ENCODE data around the gene FGFR2.
"Not testable (repeated sequence)": the region's sequence is repeated elsewhere in the genome, so short reads cannot be mapped to it uniquely, and the experiment has no call there.

FGFR2 gene

GRCh38 chr10:121521794-121522556 is 76.3 kb downstream of the FGFR2 start:
- Histone ChIP-seq H3K4me1 (ENCODE audit: control insufficient read depth, insufficient read depth, low read length, unreplicated experiment) (no peaks in the 10 kb centered on the region), H3K79me2 (ENCODE audit: control insufficient read depth, insufficient read depth, low read length, unreplicated experiment) (no peaks in the 10 kb centered on the region), H2AFZ (ENCODE audit: low read length, unreplicated experiment) (no peak overlapping the region), H3K27me3 (ENCODE audit: insufficient read depth, low read length) (no peaks in the 10 kb centered on the region), H3K27ac (ENCODE audit: low read depth, low read length) (no peak overlapping the region), H3K4me3 (ENCODE audit: low read depth, low read length) (no peak overlapping the region), H3K36me3 (ENCODE audit: insufficient read depth, low read length) (no peaks in the 10 kb centered on the region)

DNA sequence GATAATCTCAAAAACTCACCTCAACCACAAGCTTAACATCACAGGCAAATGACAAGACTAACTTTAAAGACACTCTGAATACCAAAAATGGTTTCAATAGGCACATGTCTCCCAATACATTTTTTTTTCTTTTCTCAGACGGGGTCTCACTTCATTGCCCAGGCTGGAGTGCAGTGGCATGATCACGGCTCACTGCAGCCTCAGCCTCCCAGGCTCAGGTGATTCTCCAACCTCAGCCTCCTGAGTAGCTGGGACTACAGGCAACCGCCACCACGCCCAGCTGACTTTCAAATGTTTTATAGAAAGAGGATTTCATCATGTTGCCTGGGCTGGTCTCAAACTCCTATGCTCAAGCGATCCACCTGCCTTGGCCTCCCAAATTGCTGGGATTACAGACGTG is 77.7 kb downstream of the FGFR2 start:
- not testable (repeated sequence) for H2AFZ ChIP-seq (ENCODE audit: low read length, unreplicated experiment); H3K27me3 ChIP-seq (ENCODE audit: insufficient read depth, low read length); H3K27ac ChIP-seq (ENCODE audit: low read depth, low read length); H3K4me1 ChIP-seq (ENCODE audit: control insufficient read depth, insufficient read depth, low read length, unreplicated experiment); H3K36me3 ChIP-seq (ENCODE audit: insufficient read depth, low read length); H3K79me2 ChIP-seq (ENCODE audit: control insufficient read depth, insufficient read depth, low read length, unreplicated experiment); H3K4me3 ChIP-seq (ENCODE audit: low read depth, low read length)

GRCh38 chr10:121519901-121520493 is 78.2 kb downstream of the FGFR2 start:
- Histone ChIP-seq H3K27me3 (ENCODE audit: insufficient read depth, low read length) (no peaks in the 10 kb centered on the region), H3K4me1 (ENCODE audit: control insufficient read depth, insufficient read depth, low read length, unreplicated experiment) (no peaks in the 10 kb centered on the region), H3K27ac (ENCODE audit: low read depth, low read length) (no peak overlapping the region), H3K79me2 (ENCODE audit: control insufficient read depth, insufficient read depth, low read length, unreplicated experiment) (no peaks in the 10 kb centered on the region), H2AFZ (ENCODE audit: low read length, unreplicated experiment) (no peak overlapping the region), H3K36me3 (ENCODE audit: insufficient read depth, low read length) (no peaks in the 10 kb centered on the region), H3K4me3 (ENCODE audit: low read depth, low read length) (no peak overlapping the region)

- H3K4me1 ChIP-seq (ENCODE audit: control insufficient read depth, insufficient read depth, low read length, unreplicated experiment), result no peaks in the 10 kb centered on the region
- H2AFZ ChIP-seq (ENCODE audit: low read length, unreplicated experiment), result no peak overlapping the region
- H3K36me3 ChIP-seq (ENCODE audit: insufficient read depth, low read length), result no peaks in the 10 kb centered on the region
- H3K79me2 ChIP-seq (ENCODE audit: control insufficient read depth, insufficient read depth, low read length, unreplicated experiment), result no peaks in the 10 kb centered on the region
- no peaks in the 10 kb centered on the region for H3K27me3 ChIP-seq (ENCODE audit: insufficient read depth, low read length)
- H3K27ac ChIP-seq (ENCODE audit: low read depth, low read length), result no peak overlapping the region
- no peak overlapping the region for H3K4me3 ChIP-seq (ENCODE audit: low read depth, low read length)
Measured at GRCh38 chr10:121519411-121519810, 78.8 kb downstream of the FGFR2 start.

- no peaks in the 10 kb centered on the region for H3K27me3 ChIP-seq (ENCODE audit: insufficient read depth, low read length)
- no peaks in the 10 kb centered on the region for H3K79me2 ChIP-seq (ENCODE audit: control insufficient read depth, insufficient read depth, low read length, unreplicated experiment)
- no peaks in the 10 kb centered on the region for H3K4me1 ChIP-seq (ENCODE audit: control insufficient read depth, insufficient read depth, low read length, unreplicated experiment)
- H3K27ac ChIP-seq (ENCODE audit: low read depth, low read length), result no peak overlapping the region
- H3K4me3 ChIP-seq (ENCODE audit: low read depth, low read length), result no peak overlapping the region
- H3K36me3 ChIP-seq (ENCODE audit: insufficient read depth, low read length), result no peaks in the 10 kb centered on the region
- H2AFZ ChIP-seq (ENCODE audit: low read length, unreplicated experiment), result no peak overlapping the region
Measured at GRCh38 chr10:121518333-121518732, 79.9 kb downstream of the FGFR2 start.

GRCh38 chr10:121516093-121516865 is 82.0 kb downstream of the FGFR2 start:
- no peaks in the 10 kb centered on the region for H3K79me2 ChIP-seq (ENCODE audit: control insufficient read depth, insufficient read depth, low read length, unreplicated experiment)
- no peak overlapping the region for H3K4me3 ChIP-seq (ENCODE audit: low read depth, low read length)
- no peak overlapping the region for H2AFZ ChIP-seq (ENCODE audit: low read length, unreplicated experiment)
- no peaks in the 10 kb centered on the region for H3K27me3 ChIP-seq (ENCODE audit: insufficient read depth, low read length)
- H3K36me3 ChIP-seq (ENCODE audit: insufficient read depth, low read length), result no peaks in the 10 kb centered on the region
- no peaks in the 10 kb centered on the region for H3K4me1 ChIP-seq (ENCODE audit: control insufficient read depth, insufficient read depth, low read length, unreplicated experiment)
- no peak overlapping the region for H3K27ac ChIP-seq (ENCODE audit: low read depth, low read length)

- Histone ChIP-seq H2AFZ (ENCODE audit: low read length, unreplicated experiment) (no peak overlapping the region), H3K4me1 (ENCODE audit: control insufficient read depth, insufficient read depth, low read length, unreplicated experiment) (no peaks in the 10 kb centered on the region), H3K79me2 (ENCODE audit: control insufficient read depth, insufficient read depth, low read length, unreplicated experiment) (no peaks in the 10 kb centered on the region), H3K27me3 (ENCODE audit: insufficient read depth, low read length) (no peaks in the 10 kb centered on the region), H3K36me3 (ENCODE audit: insufficient read depth, low read length) (no peaks in the 10 kb centered on the region), H3K27ac (ENCODE audit: low read depth, low read length) (no peak overlapping the region), H3K4me3 (ENCODE audit: low read depth, low read length) (no peak overlapping the region)
Measured at GRCh38 chr10:121514141-121514865, 83.9 kb downstream of the FGFR2 start.

DNA sequence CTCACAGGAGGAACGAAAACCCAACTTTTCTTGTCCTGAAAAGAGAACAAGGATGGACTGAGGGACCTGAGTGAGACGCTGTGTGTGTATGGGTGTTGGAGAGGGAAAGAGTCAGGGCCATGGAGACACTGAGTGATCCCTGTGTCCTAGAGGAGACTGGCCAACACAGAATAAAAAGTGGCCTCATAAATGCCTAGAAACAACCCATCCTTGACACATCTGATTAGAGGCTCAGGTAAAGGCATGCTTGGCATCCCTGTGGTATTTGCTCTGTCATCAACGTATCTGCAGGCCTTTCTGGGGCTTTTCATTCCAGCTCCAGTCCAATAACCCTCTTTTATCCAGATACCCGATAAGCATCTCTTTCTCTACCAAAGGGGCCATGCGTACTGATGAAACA is 86.3 kb downstream of the FGFR2 start:
- H2AFZ ChIP-seq (ENCODE audit: low read length, unreplicated experiment), result no peak overlapping the region
- no peaks in the 10 kb centered on the region for H3K36me3 ChIP-seq (ENCODE audit: insufficient read depth, low read length)
- no peaks in the 10 kb centered on the region for H3K79me2 ChIP-seq (ENCODE audit: control insufficient read depth, insufficient read depth, low read length, unreplicated experiment)
- no peak overlapping the region for H3K27ac ChIP-seq (ENCODE audit: low read depth, low read length)
- H3K4me1 ChIP-seq (ENCODE audit: control insufficient read depth, insufficient read depth, low read length, unreplicated experiment), result no peaks in the 10 kb centered on the region
- no peak overlapping the region for H3K4me3 ChIP-seq (ENCODE audit: low read depth, low read length)
- no peaks in the 10 kb centered on the region for H3K27me3 ChIP-seq (ENCODE audit: insufficient read depth, low read length)

DNA sequence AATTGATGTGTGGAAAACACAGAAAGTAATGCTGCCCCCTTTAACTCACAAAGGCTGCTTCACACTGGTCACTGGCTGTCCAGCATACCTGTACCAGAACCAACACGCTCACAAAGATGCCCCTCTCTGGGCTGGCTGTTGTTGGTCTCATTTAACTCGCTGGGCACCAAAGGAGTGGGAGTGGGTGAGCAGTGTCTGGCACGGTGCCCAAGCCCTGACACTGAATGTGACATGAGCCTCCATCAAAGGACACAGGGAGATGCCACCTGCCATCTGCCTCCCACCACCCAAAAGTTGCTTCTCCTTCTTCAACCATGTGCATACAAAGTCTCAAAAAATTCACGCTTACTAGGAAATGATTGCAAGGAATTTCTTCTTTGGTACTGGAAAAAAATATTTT is 86.8 kb downstream of the FGFR2 start:
- Histone ChIP-seq H3K27ac (ENCODE audit: low read depth, low read length) (no peak overlapping the region), H3K4me1 (ENCODE audit: control insufficient read depth, insufficient read depth, low read length, unreplicated experiment) (no peaks in the 10 kb centered on the region), H3K79me2 (ENCODE audit: control insufficient read depth, insufficient read depth, low read length, unreplicated experiment) (no peaks in the 10 kb centered on the region), H3K4me3 (ENCODE audit: low read depth, low read length) (no peak overlapping the region), H3K36me3 (ENCODE audit: insufficient read depth, low read length) (no peaks in the 10 kb centered on the region), H2AFZ (ENCODE audit: low read length, unreplicated experiment) (no peak overlapping the region), H3K27me3 (ENCODE audit: insufficient read depth, low read length) (no peaks in the 10 kb centered on the region)

GRCh38 chr10:121510201-121510771 is 88.0 kb downstream of the FGFR2 start:
- no peak overlapping the region for H3K4me3 ChIP-seq (ENCODE audit: low read depth, low read length)
- H3K36me3 ChIP-seq (ENCODE audit: insufficient read depth, low read length), result no peaks in the 10 kb centered on the region
- H3K79me2 ChIP-seq (ENCODE audit: control insufficient read depth, insufficient read depth, low read length, unreplicated experiment), result no peaks in the 10 kb centered on the region
- H3K27me3 ChIP-seq (ENCODE audit: insufficient read depth, low read length), result no peaks in the 10 kb centered on the region
- H2AFZ ChIP-seq (ENCODE audit: low read length, unreplicated experiment), result no peak overlapping the region
- H3K27ac ChIP-seq (ENCODE audit: low read depth, low read length), result no peak overlapping the region
- H3K4me1 ChIP-seq (ENCODE audit: control insufficient read depth, insufficient read depth, low read length, unreplicated experiment), result no peaks in the 10 kb centered on the region
